Stomach (tissue), 4 donors: ENCODE results near the gene HUS1B.

Experiments used
- EP300 ChIP-seq: sonication (generic); formaldehyde crosslinking; IDR thresholded peaks from one replicate; pipeline ENCODE4 v1.6.1; 2017; ENCODE audit warnings: antibody characterized with exemption
- POLR2A ChIP-seq, 4 donors: fragments of 450-650 bp; IDR thresholded peaks; one replicate each; pipeline ENCODE4 v1.6.1; 2016; ENCODE audit warnings: antibody characterized with exemption in 4 of 4, control low read depth in 2 of 4, mild to moderate bottlenecking in 1 of 4, moderate library complexity in 1 of 4
- POLR2AphosphoS5 ChIP-seq, 3 donors: sonication (generic); formaldehyde crosslinking; IDR thresholded peaks; one replicate each; pipeline ENCODE4 v1.6.1; 2016; ENCODE audit warnings: antibody characterized with exemption in 3 of 3
- TF ChIP-seq, protein P1 (sequence below), 7 experiments: fragments of 450-650 bp in 4 of 7; fragments of 200-600 bp in 3 of 7; sonication (generic) in 3 of 7; IDR thresholded peaks; one replicate each; pipeline ENCODE4 v1.5.1; 2016 to 2019; ENCODE audit warnings: antibody characterized with exemption in 7 of 7, control low read depth in 2 of 7, mild to moderate bottlenecking in 1 of 7

DNA sequence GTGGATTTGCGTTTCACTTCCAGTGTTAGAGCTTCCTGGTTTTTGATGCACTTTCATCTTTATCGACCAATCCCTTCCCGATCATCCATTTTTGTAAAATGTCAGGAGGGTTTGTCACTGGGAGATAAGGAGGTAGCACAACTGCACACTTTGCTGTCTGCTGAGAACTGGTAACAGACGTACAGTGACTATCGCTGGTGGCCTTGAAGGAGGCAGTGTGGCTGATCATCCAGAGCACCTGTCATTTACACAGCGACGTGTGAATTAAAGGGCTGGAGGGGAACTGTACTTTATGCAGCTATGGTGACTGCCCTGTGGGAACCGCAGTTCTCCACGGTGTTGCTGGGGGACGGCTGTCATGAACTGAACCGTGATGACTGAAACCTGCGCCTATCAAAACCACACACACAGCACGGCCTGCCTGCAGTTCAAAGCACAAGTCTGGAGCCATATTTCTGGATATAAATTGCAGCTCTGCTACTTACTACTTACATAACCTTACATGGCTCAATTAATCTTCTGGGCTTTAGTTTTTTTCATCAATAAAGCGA, 50.0 kb downstream of the HUS1B start:
- TF ChIP-seq, protein P1, sequence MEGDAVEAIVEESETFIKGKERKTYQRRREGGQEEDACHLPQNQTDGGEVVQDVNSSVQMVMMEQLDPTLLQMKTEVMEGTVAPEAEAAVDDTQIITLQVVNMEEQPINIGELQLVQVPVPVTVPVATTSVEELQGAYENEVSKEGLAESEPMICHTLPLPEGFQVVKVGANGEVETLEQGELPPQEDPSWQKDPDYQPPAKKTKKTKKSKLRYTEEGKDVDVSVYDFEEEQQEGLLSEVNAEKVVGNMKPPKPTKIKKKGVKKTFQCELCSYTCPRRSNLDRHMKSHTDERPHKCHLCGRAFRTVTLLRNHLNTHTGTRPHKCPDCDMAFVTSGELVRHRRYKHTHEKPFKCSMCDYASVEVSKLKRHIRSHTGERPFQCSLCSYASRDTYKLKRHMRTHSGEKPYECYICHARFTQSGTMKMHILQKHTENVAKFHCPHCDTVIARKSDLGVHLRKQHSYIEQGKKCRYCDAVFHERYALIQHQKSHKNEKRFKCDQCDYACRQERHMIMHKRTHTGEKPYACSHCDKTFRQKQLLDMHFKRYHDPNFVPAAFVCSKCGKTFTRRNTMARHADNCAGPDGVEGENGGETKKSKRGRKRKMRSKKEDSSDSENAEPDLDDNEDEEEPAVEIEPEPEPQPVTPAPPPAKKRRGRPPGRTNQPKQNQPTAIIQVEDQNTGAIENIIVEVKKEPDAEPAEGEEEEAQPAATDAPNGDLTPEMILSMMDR (IDR thresholded peaks at IDR 0.05) = no peak
- no peak for TF ChIP-seq POLR2A (IDR thresholded peaks at IDR 0.05)
- no peak for TF ChIP-seq EP300
- TF ChIP-seq POLR2AphosphoS5 (IDR thresholded peaks at IDR 0.05) = no peak
